Left lobe of liver (tissue), 2 donors: ENCODE measurements around the gene IDUA. TPM values are rescaled to one million over a fixed set of nuclear protein-coding genes. Genes with fewer than 3 reads are reported as not detected.
"Not testable (repeated sequence)": the region's sequence is repeated elsewhere in the genome, so short reads cannot be mapped to it uniquely, and the experiment has no call there.

Source experiments
- ATAC-seq: fragments of 200-7000 bp; cut with Tn5 transposase; one replicate; pipeline ENCODE4 v1.9.1; 2020; ENCODE audit warnings: mild to moderate bottlenecking, moderate library complexity
- DNase-seq: peaks from one replicate; pipeline ENCODE4 v3.0.0-alpha.2; 2020; ENCODE audit warnings: low spot score
- total RNA-seq: library from RNA; stranded (reverse); gene quantifications from one replicate; pipeline ENCODE4 v1.2.1, GENCODE V29; 2021
- donor health status: DM: no; HTN: no; CAD: no; lungs with moderate emphysema.
- donor health status: DM: no; HTN: yes; CAD: no.

IDUA gene
- total RNA-seq, 1 donor from 2014 or later: 12.9 TPM

DNA sequence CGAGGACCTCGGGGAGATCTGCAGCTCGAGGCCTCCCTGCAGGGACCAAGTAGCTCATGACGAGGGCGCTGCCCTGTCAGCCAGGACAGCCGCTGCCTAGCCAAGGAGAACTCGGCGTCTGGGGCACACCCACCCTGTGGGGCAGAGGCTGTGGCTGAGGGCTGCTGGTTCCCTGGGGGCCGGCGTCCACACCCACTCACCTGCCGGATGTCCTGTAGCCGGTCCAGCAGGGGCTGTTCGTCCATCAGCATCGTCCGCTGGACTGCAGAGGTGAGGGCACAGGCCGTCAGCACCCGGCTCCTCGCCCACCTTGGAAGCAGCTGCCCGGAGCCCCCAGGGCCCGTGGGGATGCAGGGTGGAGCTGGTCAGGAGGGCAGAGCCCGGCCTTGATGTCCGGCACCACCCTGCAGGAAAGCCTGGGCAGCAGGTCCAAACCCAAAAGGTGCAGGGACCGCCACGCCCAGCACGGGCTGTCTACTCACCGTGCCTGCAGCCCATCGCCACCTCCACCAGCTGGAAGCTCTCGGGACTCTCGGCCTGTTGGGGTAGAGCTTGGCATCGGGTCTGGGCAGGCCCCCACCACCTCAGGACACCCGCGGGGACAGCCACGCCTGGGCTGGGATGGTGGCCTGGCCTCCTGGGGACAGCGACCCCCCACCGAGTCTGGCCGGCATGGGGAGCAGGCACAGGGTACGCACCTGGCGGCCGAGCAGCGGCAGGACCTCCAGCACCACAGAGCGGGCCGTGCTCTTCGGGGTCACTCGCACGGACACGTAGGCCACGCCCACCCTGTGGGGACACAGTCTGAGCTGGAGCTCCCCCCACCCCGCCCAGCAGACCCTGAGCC is 20.4 kb upstream of the IDUA start:
- no peak for DNase-seq
- ATAC-seq: no peak

DNA sequence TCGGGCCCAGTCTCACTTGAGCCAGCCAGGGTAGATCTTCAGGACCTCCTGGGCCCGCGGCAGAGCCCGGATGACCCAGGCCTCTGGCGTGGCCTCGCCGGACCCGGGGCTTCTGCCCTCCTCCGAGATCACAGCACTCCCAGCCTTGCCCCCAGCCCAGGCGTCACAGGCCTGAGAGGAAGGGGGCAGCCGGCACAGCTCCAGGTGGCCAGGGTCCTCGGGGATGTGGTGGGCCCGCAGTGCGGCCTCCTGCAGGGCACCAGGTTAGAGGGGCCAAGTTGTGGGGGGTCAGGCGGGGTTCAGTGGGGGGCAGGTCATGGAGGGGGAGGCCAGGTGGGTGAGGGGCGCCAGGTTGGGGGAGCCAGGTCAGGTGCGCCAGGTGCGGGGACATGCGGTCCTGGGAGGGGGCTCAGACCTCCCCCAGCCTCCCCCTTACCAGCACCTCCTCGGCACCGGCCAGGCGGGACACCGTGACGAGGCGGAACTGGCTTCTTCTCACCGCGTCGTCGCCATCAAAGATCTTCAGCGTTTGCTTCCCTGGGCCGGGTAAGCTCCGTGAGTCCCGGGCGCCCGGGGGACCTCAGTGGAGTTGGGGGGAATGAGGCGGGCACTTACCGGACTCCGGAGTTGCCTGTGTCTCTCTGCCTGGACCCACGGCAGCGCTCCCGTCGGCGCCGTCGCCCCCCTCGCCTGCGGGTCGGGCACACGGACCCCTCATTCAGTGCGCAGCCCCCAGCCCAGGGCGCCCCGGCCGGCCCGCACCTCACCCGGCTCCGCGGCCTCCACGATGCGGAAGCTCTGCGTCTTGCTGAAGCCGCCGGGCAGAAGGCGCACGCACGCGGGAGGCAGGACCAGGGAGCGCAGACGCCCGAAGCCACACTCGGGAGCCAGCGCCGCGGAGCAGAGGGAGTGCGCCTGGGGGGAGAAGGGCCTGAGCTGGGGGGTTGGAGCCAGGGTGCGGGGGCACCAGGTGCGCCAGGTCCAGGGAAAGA is 19.4 kb upstream of the IDUA start:
- DNase-seq (no peak), ATAC-seq (no peak)

DNA sequence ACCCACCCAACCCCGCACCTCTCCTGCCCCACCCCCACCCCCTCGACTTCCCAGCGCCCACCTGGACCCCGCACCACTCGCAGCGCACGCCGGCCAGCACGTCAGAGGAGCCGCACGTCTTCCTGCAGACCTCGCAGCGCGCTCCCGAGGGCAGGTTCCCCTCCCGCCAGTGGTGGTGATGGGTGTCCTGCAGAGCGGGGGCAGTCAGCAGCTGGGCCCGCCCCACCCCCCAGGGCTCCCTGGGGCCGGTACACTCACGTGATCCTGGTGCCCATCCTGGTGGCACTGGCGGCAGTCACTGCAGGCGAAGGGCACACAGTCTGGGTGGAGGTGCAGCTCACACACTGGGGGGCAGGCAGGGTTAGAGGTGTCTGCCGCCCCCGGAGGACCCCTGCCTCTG is 18.6 kb upstream of the IDUA start:
- DNase-seq: no peak

DNA sequence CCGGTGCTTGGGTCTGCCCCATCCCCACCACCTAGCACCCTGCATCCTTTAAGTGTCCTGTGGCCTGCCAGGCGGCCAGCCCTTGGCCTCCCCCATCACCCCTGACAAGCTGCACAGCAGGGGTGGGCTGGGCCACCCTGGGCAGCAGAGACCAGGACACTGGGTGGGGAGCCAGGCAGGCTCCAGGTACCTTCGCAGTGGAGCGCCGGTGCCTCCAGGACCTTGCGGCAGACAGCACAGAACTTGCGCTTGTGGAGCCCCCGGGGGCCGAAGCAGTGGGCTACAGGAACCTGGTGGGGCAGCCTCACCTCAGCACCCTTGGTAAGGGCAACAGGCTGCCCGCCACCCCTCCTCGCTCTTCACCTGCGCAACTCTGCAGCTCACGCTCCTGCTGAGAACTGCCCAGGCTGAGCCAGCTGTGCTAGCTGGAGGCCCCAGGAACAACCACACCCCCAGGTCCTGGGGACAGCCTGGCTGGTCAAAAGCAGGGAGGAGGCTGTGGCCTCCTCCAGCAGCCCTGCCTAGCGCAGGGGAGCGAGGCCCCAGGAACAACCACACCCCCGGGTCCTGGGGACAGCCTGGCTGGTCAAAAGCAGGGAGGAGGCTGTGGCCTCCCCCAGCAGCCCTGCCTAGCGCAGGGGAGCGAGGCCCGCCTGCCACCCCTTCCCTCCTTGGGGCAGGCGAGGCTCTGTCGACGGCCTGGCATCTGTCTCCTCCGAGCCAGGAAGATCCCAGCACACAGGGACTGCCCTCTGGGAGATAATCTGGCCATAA is 18.0 kb upstream of the IDUA start:
- no peak for ATAC-seq
- no peak for DNase-seq

More for the DNA sequence above, 18.6 kb upstream of the IDUA start:
- ATAC-seq: no peak

DNA sequence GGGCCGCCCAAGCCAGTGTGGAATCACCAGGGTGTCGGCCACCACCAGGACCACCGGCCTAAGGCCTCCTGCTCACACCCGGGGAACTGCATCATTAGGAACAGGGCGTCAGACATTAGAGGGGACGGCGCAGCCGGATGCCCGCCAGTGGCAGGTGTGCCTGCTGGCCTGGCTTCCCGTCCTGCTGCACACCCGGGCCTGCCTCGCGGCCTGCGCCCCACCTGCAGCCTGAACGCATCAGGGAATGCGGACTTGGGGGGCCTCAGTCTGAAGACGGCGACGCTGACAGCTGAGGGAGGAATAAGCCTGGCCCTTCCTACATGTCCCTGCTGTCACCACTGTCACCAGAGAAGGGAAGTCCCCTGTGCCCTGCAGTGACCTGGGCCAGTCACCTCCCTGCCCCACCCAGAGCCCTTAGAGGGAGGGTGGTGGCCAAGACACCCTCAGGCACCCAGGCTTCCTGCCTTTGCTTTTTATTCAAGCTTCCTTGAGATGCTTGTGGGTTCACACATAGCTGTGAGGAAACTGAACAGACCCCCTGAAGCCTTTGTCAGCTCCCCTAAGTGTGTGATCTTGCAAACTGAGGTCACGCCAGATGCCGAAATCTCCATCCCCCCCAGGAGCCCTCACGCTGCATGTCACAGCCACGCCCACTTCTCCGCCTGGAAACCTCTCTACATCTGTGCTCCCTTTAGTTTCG is 16.6 kb upstream of the IDUA start:
- DNase-seq (no peak), ATAC-seq (no peak)

DNA sequence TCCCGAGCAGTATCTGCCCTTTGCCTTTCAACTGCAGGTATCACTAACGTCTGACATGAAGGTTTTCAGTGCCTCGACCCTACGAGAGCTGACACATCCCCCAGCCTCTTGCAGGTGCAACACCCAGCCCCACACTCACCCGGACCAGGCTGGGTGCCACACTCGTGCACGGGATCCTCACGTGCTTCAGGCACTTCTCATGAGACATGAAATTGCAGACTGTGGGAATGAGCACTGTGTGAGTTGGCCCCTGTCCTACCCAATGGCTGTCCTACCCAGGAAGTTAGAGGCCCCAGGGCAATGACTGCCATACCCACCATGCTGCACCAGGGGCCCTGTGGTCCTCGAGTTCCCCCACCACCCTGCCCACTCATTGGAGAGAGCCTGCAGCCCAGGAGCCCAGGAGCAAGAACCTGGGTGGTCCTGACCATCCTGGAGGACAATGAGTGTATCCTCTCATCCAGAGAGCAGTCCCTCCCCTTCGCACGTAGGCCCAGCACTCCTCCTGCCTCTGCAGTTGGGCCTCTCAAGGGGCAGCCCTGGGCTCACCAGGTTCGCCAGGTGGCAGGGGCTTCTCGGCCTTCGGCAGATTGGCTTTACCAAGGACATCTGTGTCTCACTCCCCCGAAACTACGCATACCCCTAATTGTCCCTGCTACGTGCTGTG is 15.9 kb upstream of the IDUA start:
- DNase-seq (no peak), ATAC-seq (no peak)

DNA sequence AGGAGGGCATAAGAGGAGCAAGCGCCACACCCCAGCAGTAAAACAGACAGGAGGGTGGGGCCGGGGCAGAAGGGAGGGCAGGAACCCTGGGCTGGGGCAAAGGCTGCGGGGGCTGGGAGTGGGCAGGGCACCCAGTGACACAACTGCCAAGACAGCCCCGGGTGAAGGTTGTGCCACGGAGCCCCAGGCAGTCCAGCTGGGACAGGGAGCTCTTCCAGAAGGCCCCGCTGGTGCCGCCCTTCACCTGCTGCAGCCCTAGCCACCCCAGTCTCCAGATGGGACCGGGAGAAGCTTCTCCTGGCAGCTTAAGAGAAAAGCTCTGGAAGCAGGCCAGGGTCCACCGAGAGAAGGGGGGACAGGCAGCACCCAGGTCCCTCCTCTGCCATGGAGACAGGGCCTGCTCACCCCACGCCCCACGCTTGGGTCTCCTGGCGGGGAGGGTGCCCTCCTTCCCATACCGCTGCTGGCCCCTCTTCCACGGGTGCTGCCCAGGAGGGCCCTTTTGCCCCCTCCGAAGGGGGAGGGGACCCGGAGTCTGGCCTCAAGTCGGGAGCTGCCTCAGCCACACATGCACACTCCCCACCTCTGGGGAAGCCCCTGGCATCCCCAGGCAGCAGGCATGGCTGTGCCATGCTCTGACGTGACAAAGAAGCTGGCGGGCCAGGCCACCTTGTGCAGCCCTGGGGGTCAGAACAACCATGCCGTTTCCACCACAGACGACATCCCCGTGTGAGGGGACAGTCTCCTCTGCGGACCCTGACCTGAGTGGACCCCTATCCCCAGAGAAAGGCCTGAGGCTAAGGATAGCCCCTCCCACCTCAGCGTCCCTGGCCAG is 15.0 kb upstream of the IDUA start:
- ATAC-seq (peak; percentile 38), DNase-seq (no peak)

DNA sequence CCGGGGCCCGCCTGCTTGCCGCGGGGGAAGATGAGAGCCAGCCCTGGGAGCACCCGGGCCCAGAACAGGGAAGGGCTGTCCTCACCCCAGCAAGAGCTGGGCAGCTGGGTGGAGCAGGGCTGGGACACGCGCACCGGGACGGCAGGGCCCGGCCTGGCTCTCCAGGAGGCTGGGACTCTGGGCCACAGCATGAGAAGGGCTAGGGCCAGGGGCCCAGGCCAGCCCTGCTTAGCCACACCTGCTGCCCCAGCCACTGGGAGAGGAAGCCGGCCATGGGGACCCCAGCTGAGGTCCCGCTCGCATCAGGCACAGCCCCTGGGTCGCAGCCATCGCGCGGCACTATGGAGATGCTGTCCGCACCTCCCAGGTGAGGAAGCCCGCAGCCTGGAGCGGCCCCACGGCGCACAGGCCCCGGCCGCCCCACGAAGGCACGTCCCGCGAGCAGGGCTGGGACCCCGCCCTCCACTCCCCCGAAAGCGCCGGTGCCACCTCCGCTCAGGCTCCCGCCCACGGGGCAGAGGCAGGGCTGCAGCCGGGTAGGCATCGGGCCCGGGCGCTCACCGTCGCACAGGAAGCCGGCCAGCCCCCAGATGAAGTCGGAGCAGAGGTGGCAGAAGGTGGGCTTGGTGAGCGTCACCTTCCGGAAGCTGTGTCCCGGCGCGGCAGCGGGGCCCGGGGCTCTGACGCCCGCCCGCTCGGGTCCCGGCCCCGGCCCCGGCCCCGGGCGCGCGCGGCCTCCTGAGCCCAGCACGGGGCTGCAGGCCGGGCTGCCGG is 14.0 kb upstream of the IDUA start:
- ATAC-seq: peak; percentile 31

DNA sequence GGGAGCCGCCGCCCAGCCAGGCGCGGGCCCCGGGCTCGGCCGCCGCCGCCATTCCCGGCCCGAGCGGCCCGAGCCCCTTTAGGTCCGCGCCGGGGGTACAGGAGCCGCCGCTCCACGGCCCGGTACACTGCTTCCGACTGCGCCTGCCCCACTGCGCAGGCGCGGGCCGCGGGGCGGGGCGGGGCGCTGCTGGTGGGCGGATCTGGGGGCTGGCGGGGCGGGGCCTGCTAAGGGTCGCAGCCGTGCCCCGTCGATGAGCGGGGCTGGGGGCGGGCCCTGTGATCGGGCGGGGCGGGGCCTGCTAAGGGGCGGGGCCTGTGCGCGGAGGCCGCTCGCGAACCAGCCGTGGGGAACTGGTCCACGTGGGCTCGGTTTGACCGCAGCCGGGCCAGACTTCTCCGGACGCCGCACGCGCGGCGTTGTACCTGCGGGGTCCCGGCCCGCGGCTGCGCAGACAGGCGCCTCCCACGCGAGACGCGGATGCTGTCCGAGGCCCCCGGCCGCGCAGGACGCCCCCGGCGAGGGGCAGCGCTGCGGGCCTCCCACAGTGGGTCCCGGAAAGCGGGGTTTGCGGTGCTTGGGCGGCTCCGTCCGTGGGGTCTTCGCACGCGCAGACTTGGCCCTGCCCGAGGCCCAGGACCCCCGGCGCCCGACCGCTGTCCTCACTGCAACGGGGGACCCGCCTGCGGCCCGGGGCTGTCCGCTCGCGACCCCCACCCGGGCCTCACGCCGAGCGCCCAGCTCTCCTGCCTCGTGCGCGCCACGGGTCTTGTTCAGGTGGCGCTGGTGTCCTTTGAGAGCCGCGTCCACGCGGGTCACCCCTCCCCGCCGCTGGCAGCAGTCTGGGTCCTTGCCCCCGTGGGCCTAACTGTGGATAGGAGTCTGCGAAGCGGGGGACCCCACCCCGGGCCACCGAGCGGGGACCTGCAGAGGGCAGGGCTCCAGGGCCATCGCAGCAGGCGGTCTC is 13.1 kb upstream of the IDUA start, which contains the start of gene DGKQ:
Gene DGKQ, minus strand, starts transcription at position 139 of the 967 bp plus-strand sequence. Its CDS starts 87 bp downstream, at position 52.
- peak; percentile 96 for ATAC-seq
- peak; percentile 93 for DNase-seq

More for the DNA sequence above, 14.0 kb upstream of the IDUA start:
- DNase-seq: no peak

DNA sequence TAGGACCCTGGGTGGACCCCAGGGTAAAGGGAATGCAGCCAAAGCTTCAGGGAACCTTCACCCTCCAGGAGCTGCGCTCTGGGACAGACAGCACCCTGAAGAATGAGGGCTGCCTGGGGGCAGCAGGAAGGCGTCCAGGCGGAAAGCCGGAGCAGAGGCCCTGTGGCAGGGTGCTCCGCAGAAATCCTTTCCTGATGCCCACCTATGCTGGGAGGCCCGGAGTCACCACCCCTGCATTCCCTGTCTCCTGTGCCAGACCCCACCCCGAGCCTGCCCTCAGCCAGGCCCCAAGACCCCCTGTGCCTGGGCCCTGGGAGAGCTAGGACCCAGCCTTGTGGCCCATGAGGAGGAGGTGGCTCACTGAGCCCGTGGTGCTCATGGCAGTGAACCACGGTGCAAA is 12.2 kb upstream of the IDUA start:
- DNase-seq (no peak), ATAC-seq (no peak)

DNA sequence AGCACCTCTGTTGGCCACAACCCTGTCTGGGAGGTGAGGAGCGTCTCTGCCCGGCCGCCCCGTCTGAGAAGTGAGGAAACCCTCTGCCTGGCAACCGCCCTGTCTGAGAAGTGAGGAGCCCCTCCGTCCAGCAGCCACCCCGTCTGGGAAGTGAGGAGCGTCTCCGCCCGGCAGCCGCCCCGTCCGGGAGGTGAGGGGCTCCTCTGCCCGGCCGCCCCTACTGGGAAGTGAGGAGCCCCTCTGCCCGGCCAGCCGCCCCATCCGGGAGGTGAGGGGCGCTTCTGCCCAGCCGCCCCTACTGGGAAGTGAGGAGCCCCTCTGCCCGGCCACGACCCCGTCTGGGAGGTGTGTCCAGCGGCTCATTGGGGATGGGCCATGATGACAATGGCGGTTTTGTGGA is 10.8 kb upstream of the IDUA start:
- DNase-seq, ATAC-seq: not testable (repeated sequence)

DNA sequence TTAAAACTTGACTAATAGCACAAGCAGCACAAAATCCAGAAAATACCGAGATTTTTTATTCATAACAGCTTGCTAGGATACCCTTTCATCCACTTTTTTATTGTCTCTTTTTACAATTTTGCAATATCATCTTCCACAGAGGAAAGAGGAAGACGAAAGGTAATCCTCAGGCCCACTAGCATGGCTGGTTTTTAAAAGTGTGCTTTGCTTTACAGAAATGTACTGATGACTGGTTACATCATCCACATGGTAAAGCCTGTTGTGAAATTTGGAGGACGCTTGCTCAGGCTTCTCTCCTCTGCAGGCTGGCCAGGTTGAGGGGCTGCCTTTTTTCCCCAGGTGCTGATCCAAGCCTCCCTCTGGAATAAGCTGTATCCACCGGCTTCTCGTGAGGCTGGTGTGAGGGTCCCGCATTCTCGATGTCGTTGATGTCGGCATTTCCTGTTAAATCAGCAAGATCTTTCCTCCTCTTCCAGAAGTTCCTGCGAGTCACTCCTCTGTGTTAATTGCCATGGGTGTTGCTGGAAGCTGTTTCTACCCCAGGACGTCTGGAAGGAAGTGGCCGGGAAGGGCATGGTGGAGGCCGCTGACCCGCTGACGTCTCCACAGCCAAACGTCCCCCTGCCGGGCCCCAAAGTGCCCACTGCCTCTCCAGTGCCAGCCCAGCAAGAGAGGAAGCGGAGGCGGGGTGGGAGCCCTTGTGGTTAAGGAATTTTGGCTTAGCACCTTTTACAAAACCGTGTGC is 7.7 kb upstream of the IDUA start:
- DNase-seq: no peak
- no peak for ATAC-seq

DNA sequence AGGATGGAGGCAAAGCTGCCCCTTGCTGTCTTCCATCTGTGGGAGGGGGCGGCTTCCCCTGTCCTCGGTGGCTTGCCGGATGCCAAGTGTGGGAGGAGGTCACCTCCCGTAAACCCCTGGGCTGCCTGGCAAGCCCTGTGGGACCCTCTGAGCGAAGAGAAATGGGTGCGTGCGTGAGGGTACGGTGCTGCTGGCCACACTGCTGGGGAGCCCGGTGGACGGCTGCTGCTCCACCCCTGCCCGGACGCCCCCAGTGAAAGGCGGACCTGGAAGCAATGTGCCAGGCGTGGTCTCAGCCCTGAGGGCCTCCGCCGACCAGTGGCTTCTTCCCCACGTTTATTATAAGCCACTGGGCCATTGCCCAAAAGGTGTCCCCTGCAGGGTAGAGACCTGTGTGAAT is 4.6 kb upstream of the IDUA start:
- no peak for DNase-seq

DNA sequence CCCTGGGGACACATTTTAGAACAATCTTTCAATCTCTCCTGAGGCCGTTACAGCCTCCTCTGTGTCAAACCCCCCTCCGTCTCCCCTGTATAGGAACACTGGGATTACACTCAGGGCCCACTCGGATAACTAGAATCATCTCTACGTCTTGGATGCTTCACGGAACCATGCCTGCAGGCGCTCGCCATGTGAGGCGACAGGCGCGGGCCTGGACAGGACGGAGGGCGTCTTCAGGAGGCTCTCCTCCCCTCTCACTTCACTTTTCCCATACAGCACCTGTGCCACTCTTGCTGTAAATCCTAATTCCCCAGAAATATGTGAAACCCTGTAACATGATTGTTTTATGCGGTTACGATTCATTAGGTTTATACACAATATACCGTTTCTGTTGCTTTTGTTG is 4.0 kb upstream of the IDUA start:
- DNase-seq: no peak
- no peak for ATAC-seq

More for the DNA sequence above, 4.6 kb upstream of the IDUA start:
- no peak for ATAC-seq

DNA sequence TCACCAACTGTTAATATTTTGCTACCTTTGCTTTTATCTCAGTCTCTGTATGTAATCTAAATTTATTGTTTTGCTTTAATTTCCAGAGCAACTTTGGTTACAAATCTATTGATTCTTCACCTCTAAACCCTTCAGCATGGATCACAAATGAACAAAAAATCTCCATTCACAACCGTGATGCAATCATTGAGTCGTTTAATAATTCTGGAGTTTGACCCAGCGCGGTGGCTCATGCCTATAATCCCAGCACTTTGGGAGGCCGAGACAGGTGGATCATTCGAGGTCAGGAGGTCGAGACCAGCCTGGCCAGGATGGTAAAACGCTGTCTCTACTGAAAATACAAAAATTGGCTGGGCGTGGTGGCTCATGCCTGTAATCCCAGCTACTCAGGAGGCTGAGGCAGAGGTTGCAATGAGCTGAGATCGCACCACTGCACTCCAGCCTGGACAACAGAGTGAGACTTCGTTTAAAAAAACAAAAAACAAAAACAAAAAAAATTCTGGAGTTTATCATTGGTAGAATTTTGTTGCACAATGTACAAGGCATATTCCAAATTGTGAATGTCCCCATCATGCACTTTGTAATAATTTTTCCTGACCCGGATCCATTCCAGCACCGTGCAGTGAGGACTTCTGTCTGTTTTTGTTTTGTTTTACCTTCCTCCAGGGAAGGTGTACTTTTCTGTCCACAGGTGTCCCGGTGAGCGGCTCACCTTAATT is 2.3 kb upstream of the IDUA start:
- no peak for DNase-seq
- no peak for ATAC-seq
